HFF-Myc (cell line): Measurements from ENCODE around the gene ANKRD55.
"Not testable (repeated sequence)": the region's sequence is repeated elsewhere in the genome, so short reads cannot be mapped to it uniquely, and the experiment has no call there.

Source experiments
- DNase-seq: peaks from one replicate; pipeline ENCODE4 v3.0.0-alpha.2; 2011; ENCODE audit warnings: low read depth; ENCODE audit errors: extremely low read depth
- H3K4me3 ChIP-seq: replicated peaks from 2 replicates; pipeline ENCODE4 v1.5.1; 2011; ENCODE audit warnings: low read depth, mild to moderate bottlenecking, control low read depth, low read length
- CTCF ChIP-seq: IDR thresholded peaks from 2 replicates; pipeline ENCODE4 v1.5.1; 2012; ENCODE audit warnings: mild to moderate bottlenecking, low read depth, low read length, control low read depth; ENCODE audit errors: missing control alignments

The ANKRD55 gene

GRCh38 chr5:56161439-56161823, 71.7 kb downstream of the ANKRD55 start:
- H3K4me3 ChIP-seq: no peak overlapping the region
- no peak for TF ChIP-seq CTCF
- no peak for DNase-seq

- TF ChIP-seq CTCF: no peak
- no peak for DNase-seq
- H3K4me3 ChIP-seq: no peak overlapping the region
Observed at GRCh38 chr5:56160723-56161438, 72.2 kb downstream of the ANKRD55 start.

GRCh38 chr5:56159521-56159947, 73.6 kb downstream of the ANKRD55 start:
- no peak for DNase-seq
- H3K4me3 ChIP-seq: no peak overlapping the region
- TF ChIP-seq CTCF: no peak

- no peak for TF ChIP-seq CTCF
- no peak for DNase-seq
- H3K4me3 ChIP-seq: no peak overlapping the region
Observed at GRCh38 chr5:56158331-56158960, 74.7 kb downstream of the ANKRD55 start.

GRCh38 chr5:56157191-56157621, 75.9 kb downstream of the ANKRD55 start:
- DNase-seq: not testable (repeated sequence)

GRCh38 chr5:56156585-56157190, 76.4 kb downstream of the ANKRD55 start:
- H3K4me3 ChIP-seq, DNase-seq: not testable (repeated sequence)

More at GRCh38 chr5:56157191-56157621, 75.9 kb downstream of the ANKRD55 start:
- not testable (repeated sequence) for H3K4me3 ChIP-seq

GRCh38 chr5:56155992-56156584, 77.0 kb downstream of the ANKRD55 start:
- no peak for DNase-seq
- no peak overlapping the region for H3K4me3 ChIP-seq
- no peak for TF ChIP-seq CTCF
